SK-N-SH treated with all-trans-retinoic acid at 6 μM for 48 hours (cell line): ENCODE results near the gene ROCK2.

Source experiments
- ARNTL ChIP-seq: fragments of 450-650 bp; formaldehyde crosslinking; IDR thresholded peaks from 2 replicates; pipeline ENCODE4 v1.5.0; 2020; ENCODE audit warnings: low read depth, mild to moderate bottlenecking, moderate library complexity, borderline replicate concordance
- CSRNP3 ChIP-seq: fragments of 250-450 bp; sonication (Bioruptor Pico); IDR thresholded peaks from 2 replicates; pipeline ENCODE4 v1.5.1; 2021; ENCODE audit warnings: mild to moderate bottlenecking, moderate library complexity
- ESRRG ChIP-seq: fragments of 250-450 bp; sonication (Bioruptor Pico); IDR thresholded peaks from 2 replicates; pipeline ENCODE4 v1.6.1; 2021; ENCODE audit warnings: mild to moderate bottlenecking
- ISL1 ChIP-seq: fragments of 250-450 bp; sonication (Bioruptor Pico); IDR thresholded peaks from 2 replicates; pipeline ENCODE4 v2.1.2; 2022; ENCODE audit warnings: mild to moderate bottlenecking, moderate library complexity
- OSR1 ChIP-seq: fragments of 250-450 bp; sonication (Bioruptor Pico); IDR thresholded peaks from 2 replicates; pipeline ENCODE4 v1.8.0; 2022; ENCODE audit warnings: moderate library complexity, mild to moderate bottlenecking, inconsistent platforms
- PATZ1 ChIP-seq: fragments of 250-450 bp; sonication (Bioruptor Pico); IDR thresholded peaks from 2 replicates; pipeline ENCODE4 v1.8.0; 2020; ENCODE audit warnings: mild to moderate bottlenecking, moderate library complexity, borderline replicate concordance
- POU6F1 ChIP-seq: fragments of 250-450 bp; sonication (Bioruptor Pico); IDR thresholded peaks from 2 replicates; pipeline ENCODE4 v1.8.0; 2021; ENCODE audit warnings: low read depth, mild to moderate bottlenecking, moderate library complexity, borderline replicate concordance
- PPARA ChIP-seq: fragments of 250-450 bp; sonication (Bioruptor Pico); IDR thresholded peaks from 2 replicates; pipeline ENCODE4 v1.5.0; 2020; ENCODE audit warnings: mild to moderate bottlenecking, borderline replicate concordance
- RARB ChIP-seq: fragments of 250-450 bp; sonication (Bioruptor Pico); IDR thresholded peaks from 2 replicates; pipeline ENCODE4 v1.8.0; 2021; ENCODE audit warnings: mild to moderate bottlenecking, moderate library complexity
- ZFP3 ChIP-seq: fragments of 250-450 bp; sonication (Bioruptor Pico); IDR thresholded peaks from 2 replicates; pipeline ENCODE4 v1.5.0; 2020; ENCODE audit warnings: mild to moderate bottlenecking, moderate library complexity
- ZFP30 ChIP-seq: fragments of 450-650 bp; formaldehyde crosslinking; IDR thresholded peaks from 2 replicates; pipeline ENCODE4 v1.5.0; 2022; ENCODE audit warnings: mild to moderate bottlenecking, moderate library complexity
- ZNF565 ChIP-seq: fragments of 450-650 bp; formaldehyde crosslinking; conservative IDR thresholded peaks from 2 replicates; pipeline ENCODE4 v1.5.0; 2020; ENCODE audit warnings: low read depth, mild to moderate bottlenecking, moderate library complexity
- ZNF70 ChIP-seq: fragments of 450-650 bp; formaldehyde crosslinking; IDR thresholded peaks from 2 replicates; pipeline ENCODE4 v1.5.0; 2020; ENCODE audit warnings: mild to moderate bottlenecking, moderate library complexity
- ZNF8 ChIP-seq: fragments of 450-650 bp; formaldehyde crosslinking; IDR thresholded peaks from 2 replicates; pipeline ENCODE4 v1.5.0; 2020; ENCODE audit warnings: mild to moderate bottlenecking, moderate library complexity

DNA sequence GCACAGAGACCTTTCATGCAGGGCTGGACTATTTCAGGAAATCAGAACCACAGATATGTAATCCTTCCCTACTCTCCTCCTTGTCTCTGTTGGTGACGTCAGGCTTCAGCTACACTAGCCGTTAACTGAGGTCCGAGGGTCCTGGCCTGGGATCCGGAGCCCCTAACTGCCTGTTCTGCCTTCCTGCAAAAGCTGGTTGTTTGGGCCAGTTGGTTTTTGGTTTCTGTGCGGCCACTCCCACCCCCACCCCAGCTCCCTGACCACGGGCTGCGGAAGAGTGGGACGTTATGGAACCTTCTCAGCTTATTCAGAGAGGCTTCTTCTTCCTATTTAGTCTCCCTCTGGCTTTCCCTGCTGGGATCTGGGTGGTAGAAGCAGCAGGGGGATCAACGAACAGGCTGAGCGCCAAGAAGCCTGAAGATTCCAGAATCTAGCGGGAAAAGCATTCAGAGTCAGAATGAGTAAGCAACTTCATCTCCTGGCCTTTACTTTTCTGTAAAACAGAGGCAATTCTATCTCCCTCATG, 49.3 kb upstream of the ROCK2 start:
- TF ChIP-seq ZFP30 (no peak), PPARA (CRISPR knock-in tag) (no peak), OSR1 (CRISPR knock-in tag) (no peak), PATZ1 (CRISPR knock-in tag) (no peak), ZNF565 (CRISPR knock-in tag) (no peak), ZFP3 (CRISPR knock-in tag) (no peak), POU6F1 (no peak), ARNTL (CRISPR knock-in tag) (no peak), ZNF8 (CRISPR knock-in tag) (no peak), ZNF70 (no peak), CSRNP3 (CRISPR knock-in tag) (no peak), ISL1 (CRISPR knock-in tag) (no peak), RARB (CRISPR knock-in tag) (no peak), ESRRG (CRISPR knock-in tag) (no peak)
